GM12878 (cell line): Measurements from ENCODE around the gene PAX2. TPM values are rescaled to one million over a fixed set of nuclear protein-coding genes. Genes with fewer than 3 reads are reported as not detected.

ENCODE experiments used
- ATAC-seq: fragments of 200-7000 bp; cut with Tn5 transposase; 3 replicates; pipeline ENCODE4 v1.9.1; 2020; ENCODE audit warnings: mild to moderate bottlenecking, moderate library complexity
- BruUV-seq: library from RNA; stranded (reverse); fragments of 400-500 nt; replicated peaks from 2 replicates; lab custom pipeline; 2021; lab: Mats Ljungman, UMichigan
- CTCF ChIA-PET: fragments of 300-600 bp; sonication (Branson Sonifier 250); formaldehyde crosslinking; extraction: SDS; loops from one replicate; lab custom pipeline; 2021; ENCODE audit warnings: inconsistent platforms; lab: Yijun Ruan, JAX
- POLR2A ChIA-PET: fragments of 350-600 bp; formaldehyde crosslinking; extraction: SDS; loops from one replicate; lab custom pipeline; 2021; ENCODE audit warnings: inconsistent platforms; lab: Charles Lee
- RAD21 ChIA-PET: fragments of 300-600 bp; sonication (Branson Sonifier 250); formaldehyde crosslinking; loops from one replicate; lab custom pipeline; 2023; ENCODE audit warnings: antibody characterized with exemption; ENCODE audit not compliant: unreplicated experiment; lab: Charles Lee
- SMC1A ChIA-PET: fragments of 300-600 bp; sonication (Branson Sonifier 250); formaldehyde crosslinking; loops from one replicate; lab custom pipeline; 2023; ENCODE audit not compliant: unreplicated experiment, uncharacterized antibody; lab: Charles Lee
- DNase-seq: peaks from one replicate; pipeline ENCODE4 v3.0.0-alpha.2; 2011; ENCODE audit warnings: low read depth, low spot score
- FAIRE-seq: peaks from 3 replicates; lab custom pipeline; 2011; peaks lifted over from hg19 to GRCh38; lab: Jason Lieb, UNC
- H2AFZ ChIP-seq: 2 replicates; pipeline ENCODE4 v1.6.0; 2011; ENCODE audit warnings: low read depth, low read length, control low read depth; ENCODE audit not compliant: control insufficient read depth
- H3K27ac ChIP-seq: 2 replicates; pipeline ENCODE4 v1.5.1; 2011; ENCODE audit warnings: control low read depth; ENCODE audit not compliant: control insufficient read depth, insufficient read depth
- H3K27me3 ChIP-seq, 2 experiments: replicated peaks in 1 of 2; 2 replicates each; pipeline versions ENCODE4 v1.6.0 to v1.6.1; 2011; ENCODE audit warnings: low read length in 1 of 2; ENCODE audit not compliant: control insufficient read depth in 2 of 2, insufficient read depth in 2 of 2
- H3K36me3 ChIP-seq, 2 experiments: 2 replicates each; pipeline ENCODE4 v1.5.1; 2011; ENCODE audit warnings: low read length in 1 of 2; ENCODE audit not compliant: control insufficient read depth in 2 of 2, insufficient read depth in 2 of 2
- H3K4me1 ChIP-seq: 2 replicates; pipeline ENCODE4 v1.6.1; 2011; ENCODE audit warnings: mild to moderate bottlenecking, low read length, moderate library complexity, mixed read lengths; ENCODE audit not compliant: control insufficient read depth, insufficient read depth
- H3K4me2 ChIP-seq: 2 replicates; pipeline ENCODE4 v1.6.0; 2011; ENCODE audit warnings: control low read depth; ENCODE audit not compliant: control insufficient read depth, insufficient read depth
- H3K4me3 ChIP-seq: fragments of 200-600 bp; sonication (generic); 2 replicates; pipeline ENCODE4 v1.5.1; 2016
- H3K79me2 ChIP-seq: 2 replicates; pipeline ENCODE4 v1.6.0; 2011; ENCODE audit warnings: low read length; ENCODE audit not compliant: control insufficient read depth, insufficient read depth
- H3K9ac ChIP-seq: 2 replicates; pipeline ENCODE4 v1.8.0; 2011; ENCODE audit warnings: low read length, control low read depth, mixed read lengths; ENCODE audit not compliant: control insufficient read depth, insufficient read depth
- H3K9me3 ChIP-seq: replicated peaks from 3 replicates; pipeline ENCODE4 v1.5.1; 2011; ENCODE audit warnings: mild to moderate bottlenecking, low read length; ENCODE audit not compliant: control insufficient read depth, insufficient read depth
- H4K20me1 ChIP-seq: 2 replicates; pipeline ENCODE4 v1.6.0; 2011; ENCODE audit not compliant: control insufficient read depth, insufficient read depth
- CEBPB ChIP-seq, 2 experiments: fragments of 150-350 bp in 1 of 2; IDR thresholded peaks; 2 replicates each; pipeline ENCODE4 v1.6.1; 2012 to 2014; ENCODE audit warnings: low read depth in 2 of 2, low read length in 2 of 2, borderline replicate concordance in 1 of 2, inconsistent platforms in 1 of 2
- EZH2 ChIP-seq: IDR thresholded peaks from 2 replicates; pipeline ENCODE4 v1.6.1; 2012; ENCODE audit warnings: low read depth, mild to moderate bottlenecking, control low read depth, inconsistent platforms, low read length, borderline replicate concordance; ENCODE audit not compliant: control insufficient read depth
- NRF1 ChIP-seq: conservative IDR thresholded peaks from 2 replicates; pipeline ENCODE4 v1.6.1; 2011; ENCODE audit warnings: mild to moderate bottlenecking, low read depth, low read length, improper control_type of control experiment
- SMC3 ChIP-seq: IDR thresholded peaks from 2 replicates; pipeline ENCODE4 v1.6.1; 2011; ENCODE audit warnings: low read length, improper control_type of control experiment, borderline replicate concordance
- TCF7 ChIP-seq: IDR thresholded peaks from 2 replicates; pipeline ENCODE4 v1.6.1; 2014; ENCODE audit warnings: antibody characterized with exemption, borderline replicate concordance
- WGBS: methylation state at CpG from one replicate; pipeline ENCODE4 v1.1.6; 2016; ENCODE audit warnings: low lambda C conversion rate; ENCODE audit not compliant: insufficient replicate concordance, insufficient coverage; ENCODE audit errors: missing lambda C conversion rate; 5-methylcytosine and 5-hydroxymethylcytosine counted together
- in situ Hi-C: fragments of 300-500 bp; cut with MboI; formaldehyde crosslinking; loops from 9 replicates; pipeline ENCODE4 v1.14.3; 2018; ENCODE audit warnings: mixed read lengths
- intact Hi-C: fragments of 100-400 bp; cut with micrococcal nuclease; formaldehyde crosslinking; loops from one replicate; pipeline ENCODE4 v1.14.2; 2022; ENCODE audit not compliant: unreplicated experiment
- polyA plus RNA-seq, 11 experiments: library from polyadenylated mRNA; depleted of rRNA in 4 of 11; unstranded in 6 of 11; stranded (reverse) in 5 of 11; fragments of >200 nt; fragmentation: Nextera tagmentation in 4 of 11; fragmentation: Illumina TruSeq in 1 of 11; extraction: Ambion mirVana in 4 of 11; extraction: Trizol in 1 of 11; gene quantifications; 1 replicate in 1 of 11; 2 replicates in 10 of 11; pipeline versions ENCODE4 v1.2.1 to v1.2.3, GENCODE V29; 2011 to 2016; ENCODE audit warnings: inconsistent platforms in 2 of 11, missing spikeins in 2 of 11, low read depth in 1 of 11
- total RNA-seq, 4 experiments: library from RNA; depleted of rRNA in 3 of 4; stranded (reverse); fragments of >200 nt in 3 of 4; fragmentation: Illumina TruSeq in 1 of 4; extraction: Trizol in 1 of 4; gene quantifications; 2 replicates each; pipeline versions ENCODE4 v1.2.1 to v1.2.3, GENCODE V29; 2013 to 2021

PAX2 gene
- total and polyA plus RNA-seq, 10 of the 15 experiments (the other 5 are each of a cell fraction or from before 2014, with no cell fraction given) = not detected

GRCh38 chr10:100742076-100742771 lies 3.2 kb upstream of the PAX2 start:
- DNase-seq (no peak), ATAC-seq (no peak)
- H3K9me3 ChIP-seq = no peaks in the 10 kb centered on the region
- H3K36me3 ChIP-seq = no peaks in the 10 kb centered on the region
- H3K4me2 ChIP-seq = no peak overlapping the region
- H3K79me2 ChIP-seq = no peaks in the 10 kb centered on the region
- no peak overlapping the region for H2AFZ ChIP-seq
- H3K4me3 ChIP-seq = no peak overlapping the region
- H3K4me1 ChIP-seq = no peaks in the 10 kb centered on the region
- no peak overlapping the region for H3K27ac ChIP-seq
- RAD21 ChIA-PET = interaction anchor here (1.2 kb wide), 1 partner anchor 136 kb away, joined by 3 read pairs; no protein-coding TSS in a partner anchor
- H3K9ac ChIP-seq = no peak overlapping the region
- in situ Hi-C loops = loop anchor here (5.0 kb wide), 1 partner anchor 70 kb away; no protein-coding TSS in a partner anchor
- H4K20me1 ChIP-seq = no peaks in the 10 kb centered on the region
- peaks cover 37 to 46% of the 10 kb centered on the region in 2 experiments for H3K27me3 ChIP-seq
- intact Hi-C loops = loop anchor here (10.0 kb wide), 1 partner anchor 133 kb away; no protein-coding TSS in a partner anchor
- WGBS = 15% methylated on average over 37 of the region's 37 CpGs
- CTCF ChIA-PET = interaction anchor here (1.2 to 2.0 kb wide), 4 partner anchors 10 to 71 kb away, joined by 3 to 12 read pairs (median 8); no protein-coding TSS in a partner anchor
- SMC1A ChIA-PET = no interaction called here
- TF ChIP-seq TCF7 (no peak), SMC3 (no peak), NRF1 (no peak), CEBPB (IDR thresholded peaks at IDR 0.05; ENCODE audit: borderline replicate concordance in 1 of 2, low read depth in 2 of 2, low read length in 2 of 2) (no peak), EZH2 (0 out of 2 replicates have a peak, but pooled peaks have one; percentile 43)
- TF ChIP-seq, all 136 proteins: peak for 1
- FAIRE-seq = no peak
- POLR2A ChIA-PET = no interaction called here
- no TSS peak for BruUV-seq
